Peyer's patch (tissue), 4 donors: ENCODE measurements around the gene SEMA4C. TPM values are rescaled to one million over a fixed set of nuclear protein-coding genes. Genes with fewer than 3 reads are reported as not detected.

Experiments
- DNase-seq, 3 donors: peaks; one replicate each; pipeline ENCODE4 v3.0.0-alpha.2; 2017 to 2019
- H3K27ac ChIP-seq, 4 donors: fragments of 200-600 bp; sonication (generic); one replicate each; pipeline ENCODE4 v1.5.1; 2016 to 2019
- H3K27me3 ChIP-seq, 2 donors: fragments of 200-600 bp; sonication (generic); one replicate each; pipeline ENCODE4 v1.5.1; 2019
- H3K36me3 ChIP-seq, 3 donors: fragments of 200-600 bp; sonication (generic); one replicate each; pipeline ENCODE4 v1.5.1; 2016 to 2019
- H3K4me1 ChIP-seq, 4 donors: fragments of 200-600 bp; sonication (generic); one replicate each; pipeline ENCODE4 v1.5.1; 2016 to 2019
- H3K4me3 ChIP-seq, 4 donors: fragments of 200-600 bp; sonication (generic); 1 replicate in 3 of 4; 2 replicates in 1 of 4; pipeline ENCODE4 v1.5.1; 2016 to 2019; ENCODE audit warnings: mild to moderate bottlenecking in 1 of 4
- H3K9me3 ChIP-seq, 4 donors: fragments of 200-600 bp; sonication (generic); one replicate each; pipeline ENCODE4 v1.5.1; 2016 to 2019; ENCODE audit warnings: mild to moderate bottlenecking in 1 of 4
- POLR2A ChIP-seq, 2 donors: fragments of 450-650 bp; IDR thresholded peaks; one replicate each; pipeline ENCODE4 v1.5.1; 2017; ENCODE audit warnings: antibody characterized with exemption in 2 of 2, mild to moderate bottlenecking in 2 of 2, moderate library complexity in 2 of 2
- total RNA-seq, 4 donors: library from RNA; depleted of rRNA; stranded (reverse); fragments of >200 nt; gene quantifications; one replicate each; pipeline ENCODE4 v1.1.0, GENCODE V29; 2016
- TF ChIP-seq, protein P1 (sequence below), 6 experiments: fragments of 450-650 bp in 4 of 6; fragments of 200-600 bp in 2 of 6; sonication (generic) in 1 of 6; IDR thresholded peaks; one replicate each; pipeline ENCODE4 v1.5.1; 2017 to 2019; ENCODE audit warnings: antibody characterized with exemption in 6 of 6, mild to moderate bottlenecking in 3 of 6, moderate library complexity in 1 of 6

SEMA4C gene
- total RNA-seq, 4 donors from 2014 or later: 4.2 to 19.0 (median 13.9) TPM

DNA sequence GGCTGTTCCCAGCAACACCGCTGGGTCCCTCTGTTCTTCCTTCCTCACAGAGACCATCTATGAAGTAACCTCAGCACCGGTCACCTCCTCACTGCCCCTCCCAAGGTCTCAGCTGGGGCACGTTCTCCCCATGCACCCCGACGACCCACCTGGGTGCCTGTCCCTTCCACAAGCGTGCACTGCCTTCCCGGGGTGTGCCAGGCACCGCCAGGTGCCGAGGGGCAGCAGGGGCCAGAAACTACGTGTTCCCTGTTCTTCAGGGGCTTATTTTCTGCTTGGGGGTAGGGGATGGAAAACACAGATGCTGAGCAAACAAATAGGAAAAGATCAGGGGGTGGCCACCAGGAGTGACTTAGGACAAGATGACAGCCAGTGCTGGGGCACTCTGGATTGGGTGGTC lies 30.4 kb upstream of the SEMA4C start:
- Histone ChIP-seq H3K9me3 (no peaks in the 10 kb centered on the region), H3K36me3 (no peaks in the 10 kb centered on the region), H3K4me1 (peaks cover 0 to 12% (median 0%) of the 10 kb centered on the region in 4 donors), H3K27me3 (no peaks in the 10 kb centered on the region), H3K4me3 (no peak overlapping the region), H3K27ac (no peak overlapping the region)
- TF ChIP-seq, protein P1, sequence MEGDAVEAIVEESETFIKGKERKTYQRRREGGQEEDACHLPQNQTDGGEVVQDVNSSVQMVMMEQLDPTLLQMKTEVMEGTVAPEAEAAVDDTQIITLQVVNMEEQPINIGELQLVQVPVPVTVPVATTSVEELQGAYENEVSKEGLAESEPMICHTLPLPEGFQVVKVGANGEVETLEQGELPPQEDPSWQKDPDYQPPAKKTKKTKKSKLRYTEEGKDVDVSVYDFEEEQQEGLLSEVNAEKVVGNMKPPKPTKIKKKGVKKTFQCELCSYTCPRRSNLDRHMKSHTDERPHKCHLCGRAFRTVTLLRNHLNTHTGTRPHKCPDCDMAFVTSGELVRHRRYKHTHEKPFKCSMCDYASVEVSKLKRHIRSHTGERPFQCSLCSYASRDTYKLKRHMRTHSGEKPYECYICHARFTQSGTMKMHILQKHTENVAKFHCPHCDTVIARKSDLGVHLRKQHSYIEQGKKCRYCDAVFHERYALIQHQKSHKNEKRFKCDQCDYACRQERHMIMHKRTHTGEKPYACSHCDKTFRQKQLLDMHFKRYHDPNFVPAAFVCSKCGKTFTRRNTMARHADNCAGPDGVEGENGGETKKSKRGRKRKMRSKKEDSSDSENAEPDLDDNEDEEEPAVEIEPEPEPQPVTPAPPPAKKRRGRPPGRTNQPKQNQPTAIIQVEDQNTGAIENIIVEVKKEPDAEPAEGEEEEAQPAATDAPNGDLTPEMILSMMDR (IDR thresholded peaks at IDR 0.05): no peak
- no peak for TF ChIP-seq POLR2A (IDR thresholded peaks at IDR 0.05)
- no peak for DNase-seq

DNA sequence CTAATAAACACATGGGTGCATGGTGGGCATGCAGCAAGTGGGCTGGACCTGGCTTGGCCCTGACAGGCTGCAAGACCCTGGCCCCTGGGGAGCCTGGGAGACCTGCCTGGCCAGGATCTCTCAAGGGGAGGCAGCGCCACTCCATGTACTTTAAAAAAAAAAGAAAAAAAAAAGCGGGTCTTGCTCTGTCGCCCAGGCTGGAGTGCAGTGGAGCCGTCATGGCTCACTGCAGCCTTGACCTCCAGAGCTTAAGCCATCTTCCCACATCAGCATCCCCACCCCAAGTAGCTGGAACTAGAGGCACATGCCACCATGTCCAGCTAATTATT lies 29.5 kb upstream of the SEMA4C start:
- Histone ChIP-seq H3K27me3 (no peaks in the 10 kb centered on the region), H3K36me3 (no peaks in the 10 kb centered on the region), H3K4me3 (no peak overlapping the region), H3K4me1 (peaks cover 0 to 13% (median 0%) of the 10 kb centered on the region in 4 donors), H3K9me3 (no peaks in the 10 kb centered on the region), H3K27ac (no peak overlapping the region)
- TF ChIP-seq POLR2A (IDR thresholded peaks at IDR 0.05): no peak
- TF ChIP-seq, protein P1 (IDR thresholded peaks at IDR 0.05): no peak
- DNase-seq: no peak

DNA sequence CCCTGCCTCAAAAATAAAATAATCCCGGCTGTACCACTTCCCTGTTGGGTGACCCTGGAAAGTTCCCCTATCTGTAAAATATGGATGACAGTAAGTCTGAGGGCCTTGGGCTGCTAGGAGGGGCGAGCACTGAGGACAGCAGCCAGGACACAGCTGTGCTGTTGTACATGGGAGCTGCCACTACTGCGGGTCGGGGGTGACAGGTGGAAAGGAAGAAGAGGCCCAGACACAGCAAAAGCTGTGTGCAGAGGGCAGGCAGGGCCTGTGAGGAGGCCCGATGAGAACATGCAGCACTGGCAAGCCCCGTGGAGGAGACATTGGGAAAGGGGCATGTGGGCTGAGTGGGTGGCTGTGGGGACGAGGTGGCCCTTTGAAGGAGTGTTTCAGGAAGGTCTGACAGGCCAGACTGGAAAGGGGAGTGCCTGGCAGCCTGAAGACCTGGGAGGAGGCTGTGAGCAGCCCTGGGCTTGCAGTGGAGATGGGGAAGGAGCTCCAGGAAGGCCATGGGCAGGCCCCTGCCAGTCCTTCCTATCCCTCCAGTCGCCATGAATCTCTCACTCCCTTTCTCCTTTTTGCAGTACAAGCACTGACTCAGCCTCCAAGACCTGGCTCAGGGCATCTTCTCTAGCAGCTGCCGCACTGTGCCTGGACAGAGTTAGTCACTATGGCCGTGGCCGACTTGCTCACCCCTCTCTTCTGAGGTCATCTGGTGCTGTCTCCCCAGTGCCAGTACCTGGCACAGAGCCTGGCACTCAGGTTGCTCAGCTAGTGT lies 28.9 kb upstream of the SEMA4C start:
- Histone ChIP-seq H3K4me1 (peaks cover 0 to 13% (median 0%) of the 10 kb centered on the region in 4 donors), H3K27ac (no peak overlapping the region), H3K27me3 (no peaks in the 10 kb centered on the region), H3K9me3 (no peaks in the 10 kb centered on the region), H3K4me3 (no peak overlapping the region), H3K36me3 (no peaks in the 10 kb centered on the region)
- no peak for TF ChIP-seq POLR2A (IDR thresholded peaks at IDR 0.05)
- DNase-seq: no peak

DNA sequence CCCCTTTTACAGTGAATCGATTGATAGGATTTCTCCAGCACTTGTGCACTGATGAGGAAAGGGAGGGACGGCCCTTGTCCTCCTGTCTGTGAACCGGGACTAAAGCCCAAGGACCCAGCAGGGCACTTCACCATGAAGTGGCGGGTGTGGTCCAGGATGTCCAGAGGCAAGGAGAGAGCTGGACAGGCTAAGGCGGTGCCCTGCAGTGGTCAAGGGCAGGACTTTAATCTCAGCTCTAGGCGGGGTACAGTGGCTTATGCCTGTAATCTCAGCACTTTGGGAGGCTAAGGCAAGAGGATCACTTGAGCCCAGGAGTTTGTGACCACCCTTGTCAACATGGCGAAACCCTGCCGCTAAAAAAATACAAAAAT lies 28.2 kb upstream of the SEMA4C start:
- no peaks in the 10 kb centered on the region for H3K27me3 ChIP-seq
- no peak overlapping the region for H3K27ac ChIP-seq
- H3K9me3 ChIP-seq: no peaks in the 10 kb centered on the region
- H3K4me1 ChIP-seq: peaks cover 0 to 13% (median 0%) of the 10 kb centered on the region in 4 donors
- no peak overlapping the region for H3K4me3 ChIP-seq
- TF ChIP-seq POLR2A (IDR thresholded peaks at IDR 0.05): no peak
- TF ChIP-seq, protein P1 (IDR thresholded peaks at IDR 0.05): no peak
- H3K36me3 ChIP-seq: no peaks in the 10 kb centered on the region
- DNase-seq: no peak

DNA sequence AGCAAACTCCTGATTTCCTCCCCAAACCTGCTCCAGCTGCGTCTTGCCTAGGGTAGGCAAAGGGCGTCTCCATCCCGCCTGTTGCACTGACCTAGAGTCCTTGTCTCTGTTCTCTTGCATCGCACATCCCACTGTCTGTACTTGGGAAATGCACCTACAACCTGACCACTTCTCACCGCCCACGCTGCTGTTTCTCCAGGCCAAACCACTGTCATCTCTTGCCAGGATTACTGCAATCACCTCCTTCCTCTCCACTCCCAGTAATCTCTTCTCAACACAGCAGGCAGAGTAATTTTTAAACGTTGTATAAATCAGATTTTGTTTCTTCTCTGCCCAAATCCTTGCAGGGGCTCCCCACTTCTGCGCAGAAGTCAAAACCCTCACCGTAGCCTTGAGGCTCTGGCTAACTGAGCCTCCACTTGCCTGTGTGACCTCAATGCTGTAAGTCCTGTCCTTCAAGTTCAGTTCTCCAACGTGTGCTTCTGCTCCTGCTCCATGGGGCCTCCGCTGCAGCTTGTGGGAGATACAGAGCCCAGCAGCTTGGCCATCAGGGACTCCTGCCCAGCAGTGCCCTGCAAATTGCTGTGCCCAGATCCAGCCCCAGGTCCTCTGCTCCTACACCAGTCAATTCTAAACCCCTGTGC lies 27.7 kb upstream of the SEMA4C start:
- Histone ChIP-seq H3K27me3 (no peaks in the 10 kb centered on the region), H3K4me3 (no peak overlapping the region), H3K4me1 (peaks cover 0 to 13% (median 0%) of the 10 kb centered on the region in 4 donors), H3K27ac (no peak overlapping the region), H3K36me3 (no peaks in the 10 kb centered on the region), H3K9me3 (no peaks in the 10 kb centered on the region)
- DNase-seq: no peak
- TF ChIP-seq, protein P1 (IDR thresholded peaks at IDR 0.05): no peak
- TF ChIP-seq POLR2A (IDR thresholded peaks at IDR 0.05): no peak
